Breast epithelium (tissue), 3 donors: ENCODE data around the gene GLI3.

Experiments
- CTCF ChIP-seq, 3 donors: fragments of 450-650 bp; IDR thresholded peaks; one replicate each; pipeline ENCODE4 v1.5.1; 2016 to 2017; ENCODE audit warnings: antibody characterized with exemption in 3 of 3, mild to moderate bottlenecking in 3 of 3, moderate library complexity in 3 of 3
- POLR2A ChIP-seq: fragments of 450-650 bp; IDR thresholded peaks from one replicate; pipeline ENCODE4 v1.6.1; 2016; ENCODE audit warnings: antibody characterized with exemption, mild to moderate bottlenecking, moderate library complexity

- no peak for TF ChIP-seq CTCF (IDR thresholded peaks at IDR 0.05)
- no peak for TF ChIP-seq POLR2A
Measured at GRCh38 chr7:42017349-42017986, 219.5 kb downstream of the GLI3 start.
